ENCODE measurements around the gene IMPG2.

Gene IMPG2

DNA sequence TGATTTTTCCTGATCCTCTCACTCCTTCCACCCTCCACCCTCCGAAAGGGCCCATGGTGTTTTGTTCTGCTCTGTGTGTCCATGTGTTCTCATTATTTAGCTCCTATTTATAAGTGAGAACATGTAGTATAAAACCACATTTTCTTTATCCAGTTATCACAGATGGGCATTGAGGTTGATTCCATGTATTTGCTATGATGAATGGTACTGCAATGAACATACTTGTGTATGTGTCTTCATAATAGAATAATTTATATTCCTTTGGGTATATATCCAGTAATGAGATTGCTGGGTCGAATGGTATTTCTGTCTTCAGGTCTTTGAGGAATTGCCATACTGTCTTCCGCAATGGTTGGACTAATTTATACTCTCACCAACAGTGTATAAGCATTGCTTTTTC lies 126.0 kb downstream of the IMPG2 start:
- ATAC-seq: no peak
- Mint-ChIP-seq H3K27me3 (peaks cover 9% of the 10 kb centered on the region), H3K4me1 (no peaks in the 10 kb centered on the region), H3K36me3 (no peaks in the 10 kb centered on the region), H3K27ac (no peak overlapping the region), H3K4me3 (no peak overlapping the region), H3K9me3 (peaks cover 4% of the 10 kb centered on the region)

DNA sequence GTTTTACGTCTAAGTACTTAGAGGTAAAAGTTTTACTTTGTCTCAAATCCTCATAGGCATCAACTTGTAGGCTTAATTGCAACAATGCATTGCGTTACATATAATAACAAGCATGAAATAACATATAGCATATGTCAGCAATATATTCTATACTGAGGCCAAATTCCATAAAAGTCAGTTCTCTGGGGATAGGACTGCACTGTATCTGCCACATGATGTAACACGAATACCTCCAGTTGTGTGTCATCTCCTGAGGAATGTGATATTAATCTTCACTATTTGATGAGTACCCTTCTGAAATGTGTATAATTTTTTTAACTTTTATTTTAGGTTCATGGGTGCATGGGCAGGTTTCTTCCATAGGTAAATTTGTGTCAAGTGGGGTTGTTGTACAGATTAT lies 126.4 kb downstream of the IMPG2 start:
- no peak overlapping the region for H3K4me3 Mint-ChIP-seq
- no peaks in the 10 kb centered on the region for H3K4me1 Mint-ChIP-seq
- no peak overlapping the region for H3K27ac Mint-ChIP-seq
- no peak for ATAC-seq
- H3K9me3 Mint-ChIP-seq: peaks cover 4% of the 10 kb centered on the region
- H3K36me3 Mint-ChIP-seq: no peaks in the 10 kb centered on the region
- peaks cover 9% of the 10 kb centered on the region for H3K27me3 Mint-ChIP-seq

DNA sequence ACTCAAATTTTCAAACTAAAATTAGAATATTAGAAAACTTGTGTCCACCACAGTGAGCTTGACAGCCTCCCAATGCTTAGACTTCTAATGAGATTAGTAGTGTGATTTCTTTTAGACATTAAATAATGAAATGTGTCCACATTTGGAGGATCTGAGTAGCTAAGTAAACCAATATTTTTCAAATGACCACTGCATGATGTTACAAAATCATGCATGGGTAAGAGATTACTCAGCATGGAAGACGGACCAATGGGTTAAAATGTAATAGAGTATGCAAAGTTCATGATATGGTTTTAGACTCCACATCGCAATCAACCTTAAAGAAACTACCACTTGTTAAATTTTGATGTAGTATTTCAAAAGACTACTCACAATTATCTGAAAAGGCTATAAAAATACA lies 130.6 kb downstream of the IMPG2 start:
- no peak for ATAC-seq
- Mint-ChIP-seq H3K4me3 (no peak overlapping the region), H3K27ac (no peak overlapping the region), H3K4me1 (no peaks in the 10 kb centered on the region), H3K36me3 (no peaks in the 10 kb centered on the region), H3K27me3 (peaks cover 9% of the 10 kb centered on the region), H3K9me3 (peaks cover 4% of the 10 kb centered on the region)

DNA sequence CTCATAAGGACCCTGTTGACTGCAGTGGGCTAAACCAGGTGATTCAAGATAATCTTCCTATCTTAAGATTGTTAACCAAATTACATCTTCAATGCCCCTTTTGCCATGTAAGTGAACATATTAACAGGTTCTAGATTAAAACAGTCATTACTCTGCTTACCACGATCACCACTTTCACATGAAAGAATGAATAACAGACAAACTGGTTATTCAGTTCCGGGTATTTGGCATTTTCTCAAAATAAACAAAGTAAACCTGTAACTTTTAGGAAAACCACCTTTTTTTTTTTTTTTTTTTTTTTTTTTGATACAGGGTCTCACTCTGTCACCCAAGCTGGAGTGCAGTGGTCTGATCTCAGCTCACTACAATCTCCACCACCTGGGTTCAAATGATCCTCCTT lies 131.2 kb downstream of the IMPG2 start:
- no peak for ATAC-seq
- no peak overlapping the region for H3K27ac Mint-ChIP-seq
- no peaks in the 10 kb centered on the region for H3K4me1 Mint-ChIP-seq
- no peaks in the 10 kb centered on the region for H3K36me3 Mint-ChIP-seq
- peaks cover 4% of the 10 kb centered on the region for H3K9me3 Mint-ChIP-seq
- no peak overlapping the region for H3K4me3 Mint-ChIP-seq
- H3K27me3 Mint-ChIP-seq: peaks cover 9% of the 10 kb centered on the region

DNA sequence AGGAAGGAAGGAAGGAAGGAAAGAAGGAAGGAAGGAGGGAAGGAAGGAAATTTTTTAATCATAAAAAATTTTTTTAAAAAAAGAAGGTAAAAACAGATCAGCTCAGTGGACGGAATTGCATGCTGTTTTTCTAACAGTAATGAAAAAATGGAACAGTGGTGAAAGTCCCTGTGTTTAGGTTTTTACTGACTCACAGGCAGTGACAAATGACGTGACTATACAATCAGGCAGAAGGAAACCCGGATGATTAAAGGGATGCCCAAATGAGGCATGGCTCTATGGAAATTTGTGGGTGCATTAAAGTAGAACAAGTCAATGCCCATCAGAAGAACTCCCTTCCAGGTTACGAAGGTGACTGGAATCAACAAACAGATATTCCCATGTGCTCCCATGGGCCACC lies 135.0 kb downstream of the IMPG2 start:
- H3K27ac Mint-ChIP-seq: no peak overlapping the region
- no peak overlapping the region for H3K4me3 Mint-ChIP-seq
- H3K36me3 Mint-ChIP-seq: no peaks in the 10 kb centered on the region
- H3K4me1 Mint-ChIP-seq: no peaks in the 10 kb centered on the region
- H3K9me3 Mint-ChIP-seq: no peaks in the 10 kb centered on the region
- ATAC-seq: no peak
- peaks cover 17% of the 10 kb centered on the region for H3K27me3 Mint-ChIP-seq

DNA sequence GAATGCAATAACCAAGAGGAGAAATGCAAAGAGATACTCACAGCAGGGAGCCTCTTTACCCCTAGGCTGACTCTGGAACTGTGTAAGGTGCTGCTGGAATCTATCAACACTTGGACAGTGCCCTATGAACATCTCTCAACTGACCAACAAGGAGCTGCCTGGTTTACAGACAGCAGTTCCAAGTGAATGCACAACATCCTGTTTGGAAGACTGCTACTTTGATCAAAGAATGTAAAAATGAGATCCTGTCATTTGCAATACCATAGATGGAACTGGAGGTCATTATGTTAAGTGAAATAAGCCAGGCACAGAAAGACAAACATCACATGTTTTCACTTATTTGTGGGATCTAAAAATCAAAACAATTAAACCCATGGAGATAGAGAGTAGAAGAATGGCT lies 136.3 kb downstream of the IMPG2 start:
- no peaks in the 10 kb centered on the region for H3K9me3 Mint-ChIP-seq
- no peak overlapping the region for H3K27ac Mint-ChIP-seq
- no peaks in the 10 kb centered on the region for H3K4me1 Mint-ChIP-seq
- H3K4me3 Mint-ChIP-seq: no peak overlapping the region
- H3K27me3 Mint-ChIP-seq: peaks cover 21% of the 10 kb centered on the region
- no peaks in the 10 kb centered on the region for H3K36me3 Mint-ChIP-seq
- no peak for ATAC-seq

DNA sequence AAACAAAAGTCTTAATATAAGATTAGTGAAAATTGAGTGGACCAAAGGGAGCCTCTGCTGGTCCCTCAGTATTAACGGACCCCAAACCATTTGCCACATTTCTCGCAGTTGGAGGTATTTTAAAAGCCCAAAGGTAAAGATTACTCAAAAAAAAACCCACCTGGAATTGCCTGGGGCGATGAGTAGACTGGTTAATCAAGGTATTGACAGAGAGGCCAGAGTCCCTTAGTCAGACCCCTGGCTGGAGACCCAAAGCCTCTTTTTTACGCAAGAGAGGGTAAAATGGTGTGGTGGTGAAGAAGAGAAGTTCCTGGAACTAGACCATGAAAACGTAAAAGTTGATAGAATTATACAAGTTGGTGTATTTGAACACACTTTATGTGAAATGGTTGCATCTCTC lies 137.2 kb downstream of the IMPG2 start:
- ATAC-seq: no peak
- Mint-ChIP-seq H3K27ac (no peak overlapping the region), H3K27me3 (peaks cover 21% of the 10 kb centered on the region), H3K4me3 (no peak overlapping the region), H3K36me3 (no peaks in the 10 kb centered on the region), H3K4me1 (no peaks in the 10 kb centered on the region), H3K9me3 (no peaks in the 10 kb centered on the region)

DNA sequence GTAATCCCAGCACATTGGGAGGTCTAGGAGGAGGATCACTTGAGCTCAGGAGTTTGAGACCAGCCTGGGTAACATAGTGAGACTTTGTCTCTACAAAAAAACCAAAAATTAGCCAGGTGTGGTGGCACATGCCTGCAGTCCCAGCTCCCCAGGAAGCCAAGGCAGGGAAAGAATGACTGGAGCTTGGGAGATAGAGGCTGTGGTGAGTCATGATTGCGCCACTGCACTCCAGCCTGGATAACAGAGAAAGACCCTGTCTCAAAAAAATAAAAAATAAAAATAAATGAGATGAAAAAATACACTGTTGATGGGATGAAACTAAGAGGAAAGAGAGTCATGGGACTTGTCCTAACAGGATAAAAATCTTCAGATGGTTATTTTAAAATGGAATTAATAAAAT lies 137.6 kb downstream of the IMPG2 start:
- no peak for ATAC-seq
- H3K36me3 Mint-ChIP-seq: no peaks in the 10 kb centered on the region
- H3K9me3 Mint-ChIP-seq: no peaks in the 10 kb centered on the region
- no peaks in the 10 kb centered on the region for H3K4me1 Mint-ChIP-seq
- H3K27ac Mint-ChIP-seq: no peak overlapping the region
- peaks cover 21% of the 10 kb centered on the region for H3K27me3 Mint-ChIP-seq
- H3K4me3 Mint-ChIP-seq: no peak overlapping the region

DNA sequence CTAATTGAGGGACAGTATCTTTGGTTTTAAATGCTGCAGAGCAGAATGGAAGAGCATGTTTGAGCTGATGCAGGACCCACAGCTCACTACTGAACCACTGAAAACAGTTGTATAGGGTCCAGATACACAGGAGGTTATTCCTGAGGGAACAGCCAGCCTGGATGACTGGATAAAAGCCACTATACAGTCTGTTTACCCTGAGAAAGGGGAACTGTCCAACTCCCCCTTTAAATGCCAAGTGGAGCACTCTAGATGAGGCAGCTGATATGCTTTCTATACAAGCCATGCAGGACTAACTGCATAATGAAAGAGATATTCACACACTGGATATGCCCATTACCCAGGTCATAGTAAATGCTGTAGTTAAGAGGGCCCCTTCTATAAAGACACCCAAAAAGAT lies 138.6 kb downstream of the IMPG2 start:
- no peaks in the 10 kb centered on the region for H3K36me3 Mint-ChIP-seq
- H3K4me3 Mint-ChIP-seq: no peak overlapping the region
- no peak for ATAC-seq
- no peaks in the 10 kb centered on the region for H3K9me3 Mint-ChIP-seq
- H3K27ac Mint-ChIP-seq: no peak overlapping the region
- H3K27me3 Mint-ChIP-seq: peaks cover 21% of the 10 kb centered on the region
- no peaks in the 10 kb centered on the region for H3K4me1 Mint-ChIP-seq

DNA sequence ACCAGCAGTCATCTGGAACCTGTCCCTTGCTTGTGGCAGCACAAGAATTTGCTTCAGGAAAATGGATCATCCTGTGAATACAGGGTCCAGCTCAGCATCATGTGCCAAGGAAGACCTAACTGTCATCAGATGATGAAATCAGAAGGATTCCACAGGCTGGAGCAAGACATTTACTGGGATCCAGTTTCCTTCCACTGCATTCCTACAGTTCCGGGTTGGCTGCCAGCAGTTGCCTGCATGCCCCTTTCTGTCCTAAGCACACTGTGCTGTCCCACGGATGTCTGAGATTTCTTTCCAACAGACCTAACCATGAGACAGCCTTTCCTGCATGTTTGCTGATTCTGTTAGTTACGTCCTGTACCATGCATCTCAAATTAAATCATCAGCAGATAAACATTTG lies 140.7 kb downstream of the IMPG2 start:
- Mint-ChIP-seq H3K4me3 (no peak overlapping the region), H3K4me1 (no peaks in the 10 kb centered on the region), H3K27ac (no peak overlapping the region), H3K9me3 (peaks cover 2% of the 10 kb centered on the region), H3K36me3 (no peaks in the 10 kb centered on the region), H3K27me3 (peaks cover 21% of the 10 kb centered on the region)
- no peak for ATAC-seq

DNA sequence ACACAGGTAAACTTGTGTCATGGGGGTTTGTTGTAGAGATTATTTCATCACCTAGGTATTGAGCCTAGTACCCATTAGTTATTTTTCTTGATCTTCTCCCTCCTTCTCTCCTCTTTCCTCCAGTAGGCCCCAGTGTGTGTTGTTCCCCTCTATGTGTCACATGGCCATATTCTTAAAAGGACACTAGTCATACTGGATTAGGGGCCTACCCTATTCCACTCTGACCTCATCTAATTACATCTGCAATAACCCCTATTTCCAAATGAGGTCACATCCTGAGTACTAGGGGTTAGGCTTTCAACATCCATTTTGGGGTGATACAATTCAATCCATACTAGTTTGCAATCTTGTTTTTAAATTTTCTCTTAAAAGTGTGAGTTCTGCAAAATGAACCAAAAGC lies 142.8 kb downstream of the IMPG2 start:
- Mint-ChIP-seq H3K4me1 (no peaks in the 10 kb centered on the region), H3K9me3 (peaks cover 6% of the 10 kb centered on the region), H3K4me3 (no peak overlapping the region), H3K36me3 (no peaks in the 10 kb centered on the region), H3K27me3 (peaks cover 21% of the 10 kb centered on the region), H3K27ac (no peak overlapping the region)
- ATAC-seq: no peak

All from stimulated activated memory B cell treated with anti-CD40 and anti-IgM and Interleukin-4, amounts not matched to agents 10 μg/mL and 1 μg/mL and 100 μg/mL, for 72 hours (primary cell).